Activated gamma-delta T cell treated with anti-CD3 and anti-CD28 coated beads, Interleukin-2, amount 50 U/mL, for 16 hours (primary cell): ENCODE results near the gene MTIF3.

Experiments
- DNase-seq: peaks from one replicate; pipeline ENCODE4 v3.0.0-alpha.2; 2020; ENCODE audit warnings: low read depth

Gene MTIF3

GRCh38 chr13:27449936-27450828 is at the start of gene MTIF3:
Gene MTIF3 (minus strand): TSS chr13:27450564. CDS start chr13:27440448, 10,116 bp downstream.
- DNase-seq = peak; percentile 92

- DNase-seq = no peak
These were observed 47.3 kb upstream of the MTIF3 start for GRCh38 chr13:27497563-27498230.

DNA sequence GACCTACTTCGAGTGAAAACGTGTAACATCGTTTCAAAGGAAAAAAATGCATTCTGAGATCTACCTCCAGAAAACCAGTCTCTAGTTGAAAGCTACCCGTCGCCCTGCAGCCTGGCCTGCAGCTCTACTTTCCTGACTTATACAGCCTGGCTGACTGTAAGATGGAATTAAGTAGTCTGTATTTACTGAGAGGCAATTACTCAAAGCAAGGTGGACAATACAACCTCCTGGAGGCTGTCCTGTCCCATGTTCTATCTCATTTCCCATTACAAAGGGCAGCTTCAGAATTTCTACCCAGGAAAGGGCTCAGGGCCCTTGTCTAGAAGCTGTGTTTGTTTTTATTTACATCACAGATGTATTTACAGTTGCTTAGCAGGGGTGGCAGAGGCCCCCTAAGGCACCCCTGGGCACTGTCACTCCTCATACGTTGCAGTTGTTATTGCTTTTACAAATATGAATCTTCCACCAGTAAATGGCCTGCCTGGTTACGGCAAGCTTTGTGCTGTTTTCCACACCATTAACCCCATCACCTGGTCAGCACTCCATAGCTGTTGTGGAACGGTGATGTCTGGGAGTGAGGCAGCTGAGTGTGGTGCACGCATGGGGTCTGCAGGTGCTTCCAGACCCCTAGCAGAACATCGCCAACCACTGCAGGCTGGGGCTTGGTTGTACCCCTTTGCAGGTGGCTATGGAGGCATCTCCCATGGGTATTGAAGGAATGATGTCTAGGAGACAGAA is 46.3 kb upstream of the MTIF3 start:
- DNase-seq = no peak

DNA sequence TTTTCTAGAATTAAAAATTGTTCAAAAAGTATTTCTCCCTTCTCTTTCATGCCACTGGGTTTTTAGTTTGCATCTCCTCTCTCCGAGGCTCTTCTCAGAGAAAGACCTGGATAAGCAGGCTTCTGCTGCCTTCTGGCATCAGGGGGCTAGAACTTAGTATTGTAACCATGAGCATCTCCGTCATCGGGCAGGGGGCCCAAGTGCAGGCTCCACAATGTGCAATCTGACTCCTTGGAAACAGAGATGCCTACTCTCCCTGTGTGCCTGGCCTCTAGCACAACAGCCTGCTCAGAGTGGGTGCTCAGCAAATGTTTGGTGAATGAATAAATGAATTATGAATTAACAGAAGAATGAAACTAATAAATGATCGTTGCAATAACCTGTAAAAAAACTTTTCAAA is 45.6 kb upstream of the MTIF3 start:
- DNase-seq = no peak

GRCh38 chr13:27495551-27495950 is 45.2 kb upstream of the MTIF3 start:
- no peak for DNase-seq

DNA sequence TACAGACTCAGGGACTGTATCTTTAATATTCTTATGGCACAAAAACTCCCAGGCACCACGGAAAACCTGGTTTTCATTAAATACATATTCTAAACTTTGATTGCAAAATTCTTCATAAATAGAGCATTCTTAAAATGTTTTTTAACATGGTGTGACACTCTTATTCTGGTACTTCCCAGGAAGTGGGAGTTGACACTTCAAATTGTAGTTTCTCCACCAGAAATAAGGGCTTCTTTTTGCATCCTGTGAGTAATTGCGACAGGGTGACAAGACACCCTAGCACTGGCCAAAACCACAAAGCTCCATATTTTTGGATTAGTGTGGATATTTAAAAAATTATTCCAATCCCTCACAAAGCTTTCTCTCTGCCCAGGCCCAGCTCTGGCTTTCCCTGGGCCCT is 43.6 kb upstream of the MTIF3 start:
- DNase-seq = no peak

- DNase-seq = no peak
These were observed 39.1 kb upstream of the MTIF3 start for GRCh38 chr13:27489456-27489855.

DNA sequence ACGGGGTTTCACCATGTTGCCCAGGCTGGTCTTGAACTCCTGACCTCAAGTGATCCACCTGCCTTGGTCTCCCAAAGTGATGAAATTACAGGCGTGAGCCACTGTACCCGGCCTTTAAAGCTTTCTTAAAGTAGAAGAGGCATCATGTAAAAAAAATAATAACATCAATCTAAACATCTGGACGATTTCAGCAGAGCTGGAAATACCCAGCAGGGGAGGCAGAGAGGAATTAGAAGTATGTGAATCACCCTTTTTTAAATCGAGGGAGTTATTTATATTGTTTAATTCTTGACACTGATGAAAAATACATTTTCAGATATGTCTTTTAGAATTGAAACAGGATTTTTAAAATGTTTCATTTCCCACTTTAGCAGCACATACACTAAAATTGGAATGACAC is 37.4 kb upstream of the MTIF3 start:
- DNase-seq = no peak

DNA sequence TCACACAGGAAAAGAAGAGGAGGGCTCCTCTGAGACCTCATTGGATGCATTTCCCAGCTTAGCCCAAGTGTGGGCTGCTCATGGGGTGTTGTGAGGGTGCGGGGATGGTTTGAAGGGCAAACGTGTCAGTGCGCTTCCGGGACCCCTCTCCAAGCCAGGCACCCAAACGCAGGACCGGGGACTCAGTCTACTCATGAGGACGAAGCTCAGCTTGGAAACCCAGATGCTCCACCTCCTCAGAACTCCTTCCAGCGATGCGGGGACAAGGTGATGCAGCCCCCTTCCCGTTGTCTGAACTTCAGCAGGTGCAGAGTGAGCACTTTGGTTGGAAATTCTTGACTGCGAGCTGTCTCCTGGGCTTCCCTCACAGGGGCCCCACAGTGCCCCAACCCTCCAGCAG is 33.1 kb upstream of the MTIF3 start:
- no peak for DNase-seq

- DNase-seq = no peak
These were observed 32.6 kb upstream of the MTIF3 start for GRCh38 chr13:27482983-27483382.

DNA sequence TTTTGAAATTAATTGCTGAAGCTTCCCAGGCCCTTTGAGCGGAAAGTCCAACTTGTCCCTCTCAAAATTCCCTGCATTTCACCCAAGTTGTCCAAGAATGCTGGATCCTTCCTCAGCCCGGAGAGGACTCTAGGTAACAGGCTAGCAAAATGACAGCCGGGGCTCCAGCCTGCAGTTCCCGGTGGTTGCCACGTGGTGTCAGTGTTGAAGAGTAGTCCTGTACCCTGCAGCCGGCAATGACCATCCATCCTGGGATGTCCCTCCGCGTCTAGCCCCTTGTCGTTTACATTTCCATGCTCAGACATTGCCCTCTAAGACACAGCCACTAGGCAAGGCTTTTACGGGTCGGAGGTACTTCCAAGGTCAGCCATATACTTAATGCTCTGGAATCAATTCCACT is 31.4 kb upstream of the MTIF3 start:
- no peak for DNase-seq

- no peak for DNase-seq
These were observed 26.8 kb upstream of the MTIF3 start for GRCh38 chr13:27476943-27477703.

GRCh38 chr13:27474751-27475268 is 24.4 kb upstream of the MTIF3 start:
- no peak for DNase-seq

DNA sequence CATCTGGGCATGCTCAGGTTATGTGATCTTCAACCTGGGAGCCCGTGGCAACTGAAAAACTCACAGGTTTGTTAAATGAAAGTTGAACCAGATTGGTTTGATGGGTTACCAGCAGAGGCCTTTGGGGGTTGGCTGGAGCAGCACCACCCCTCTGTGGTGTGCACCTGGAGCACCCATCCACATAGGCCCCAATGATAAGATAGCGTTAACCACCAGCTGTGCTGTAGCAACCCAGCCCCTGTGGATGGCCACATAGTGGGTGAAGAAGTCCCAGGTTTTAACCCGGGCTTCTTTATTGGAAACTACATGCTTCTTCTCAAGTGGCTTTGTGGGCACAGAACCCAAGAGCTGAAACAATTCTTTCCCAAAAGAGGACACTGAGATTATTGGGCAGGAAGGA is 22.6 kb upstream of the MTIF3 start:
- DNase-seq = no peak

DNA sequence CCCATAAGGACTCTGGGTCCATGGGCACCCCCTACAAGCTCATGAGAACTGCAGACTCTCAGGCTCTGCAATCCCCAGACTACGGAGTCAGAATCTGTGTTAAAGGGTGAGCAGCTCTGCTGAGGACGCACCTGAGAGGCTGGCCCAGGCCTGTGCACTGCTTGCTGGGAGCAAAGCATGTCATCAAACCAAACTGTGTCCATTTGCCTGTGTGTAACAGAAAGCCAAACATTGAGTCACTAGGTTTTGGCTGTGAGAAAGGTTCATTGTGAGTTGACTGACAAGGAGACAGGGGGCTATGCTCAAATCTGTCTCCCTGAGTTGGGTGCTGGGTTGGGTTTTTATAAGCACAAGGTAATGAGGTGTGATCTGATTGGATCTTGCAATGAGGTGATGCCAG is 22.1 kb upstream of the MTIF3 start:
- no peak for DNase-seq

DNA sequence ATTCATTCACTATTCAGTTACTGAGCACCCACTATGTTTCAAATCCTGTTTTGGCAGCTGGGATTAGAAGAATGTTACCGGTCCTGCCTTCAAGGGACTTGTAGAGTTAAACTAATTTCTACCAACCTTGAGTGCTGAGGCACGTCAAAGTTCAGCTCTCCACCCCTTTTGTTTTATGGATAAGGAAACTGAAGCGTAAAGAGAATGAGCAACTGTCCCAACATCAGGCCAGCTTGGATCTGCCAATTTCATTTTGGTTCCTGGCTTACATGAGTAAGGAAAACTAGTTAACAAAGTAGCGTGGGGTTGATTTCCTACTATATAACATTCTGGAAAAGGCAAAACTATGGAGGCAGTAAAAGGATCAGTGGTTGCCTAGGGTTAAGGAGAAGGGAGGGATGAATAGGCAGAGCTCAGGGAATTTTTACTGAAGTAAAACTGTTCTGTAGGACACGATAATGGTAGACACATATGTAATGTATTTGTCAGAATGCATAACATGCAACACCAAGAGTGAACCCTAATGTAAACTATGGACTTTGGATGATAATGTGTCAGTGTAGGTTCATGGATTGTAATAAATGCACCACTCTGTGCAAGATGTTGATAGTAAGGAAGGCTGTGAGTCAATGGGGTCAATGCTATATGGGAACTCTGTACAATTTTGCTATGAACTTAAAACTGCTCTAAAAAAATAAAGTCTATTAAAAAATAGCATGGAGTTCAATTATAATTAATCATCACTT is 19.9 kb upstream of the MTIF3 start:
- no peak for DNase-seq

DNA sequence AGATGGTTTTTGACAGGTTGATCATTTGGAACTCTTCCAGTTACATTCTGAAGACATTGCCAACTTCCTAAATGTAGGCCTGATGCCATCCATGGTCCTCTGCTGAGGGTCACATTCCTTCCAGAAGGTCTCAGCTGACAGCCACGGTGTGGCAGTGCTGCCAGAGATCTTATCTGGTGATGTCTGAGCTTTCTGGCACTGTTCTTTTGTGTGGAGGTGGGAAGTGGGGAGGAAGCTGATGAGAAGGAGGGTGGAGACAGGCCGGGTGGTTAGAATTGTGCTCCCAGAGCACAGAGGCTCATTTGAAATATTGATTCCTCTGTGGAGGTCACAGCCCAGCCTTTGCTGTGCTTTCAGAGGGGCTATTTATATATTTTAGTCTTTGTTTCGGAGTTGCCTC is 16.1 kb upstream of the MTIF3 start:
- no peak for DNase-seq

GRCh38 chr13:27465611-27466010 is 15.2 kb upstream of the MTIF3 start:
- no peak for DNase-seq

- DNase-seq = no peak
These were observed 13.1 kb upstream of the MTIF3 start for GRCh38 chr13:27463500-27463899.

DNA sequence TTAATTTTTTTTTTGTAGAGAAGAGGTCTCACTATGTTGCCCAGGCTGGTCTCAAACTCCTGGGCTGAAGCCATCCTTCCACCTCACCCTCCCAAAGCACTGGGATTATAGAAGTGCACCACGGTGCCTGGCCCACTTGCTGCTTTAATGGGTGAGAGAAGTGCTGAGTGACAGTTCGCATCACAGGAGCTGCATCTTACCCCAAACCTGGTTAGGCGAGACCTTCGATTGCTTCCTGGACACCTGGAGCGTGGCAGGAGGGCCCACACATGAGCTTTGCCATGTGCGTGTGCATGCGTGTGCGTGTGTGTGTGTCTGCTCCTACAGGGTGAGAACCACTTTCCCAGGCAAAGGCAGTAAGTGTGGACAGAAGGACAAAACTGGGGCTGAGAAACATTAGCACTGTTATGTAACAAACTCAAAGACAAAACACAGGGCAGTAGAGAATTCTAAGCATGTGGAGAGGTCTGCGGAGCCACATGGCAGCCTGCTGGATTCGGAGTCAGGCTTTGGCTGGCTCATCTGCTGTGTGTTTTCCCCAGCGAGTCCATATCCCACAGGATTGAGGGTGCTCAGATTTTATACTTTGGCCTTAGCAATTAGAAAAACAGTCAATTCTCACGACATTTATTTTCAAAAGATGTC is 11.7 kb upstream of the MTIF3 start:
- no peak for DNase-seq
